ENCODE data around the gene HOXC11.
A peak's percentile ranks its signal among the peaks of the same experiment; 100 is the strongest.

DNA sequence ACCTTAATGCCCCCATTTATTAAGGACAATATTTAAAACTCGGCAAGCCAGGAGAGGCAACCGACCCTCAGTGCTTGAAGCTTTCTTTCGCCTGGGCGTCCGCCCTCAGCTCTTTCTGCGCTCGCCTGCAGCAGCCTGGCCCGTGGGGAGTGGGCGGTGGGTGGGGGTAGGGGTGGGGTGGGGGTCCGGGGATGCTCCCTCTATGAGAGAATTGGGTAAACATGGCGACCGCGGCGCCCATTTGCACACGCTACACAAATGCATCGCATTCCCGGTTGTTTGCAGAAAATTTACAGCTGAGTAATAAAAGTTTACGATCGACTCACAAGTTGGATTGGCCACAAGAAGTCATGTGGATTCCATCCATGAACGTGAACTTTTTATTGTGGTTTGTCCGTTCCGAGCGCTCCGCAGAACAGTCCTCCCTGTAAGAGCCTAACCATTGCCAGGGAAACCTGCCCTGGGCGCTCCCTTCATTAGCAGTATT, 43.6 kb downstream of the HOXC11 start:
- TF ChIP-seq EZH2 (IDR thresholded peaks at IDR 0.05; ENCODE audit: low read depth, unreplicated experiment) (peak; percentile 23), ZNF114 (CRISPR knock-in tag; IDR thresholded peaks at IDR 0.05) (no peak)
- TF ChIP-seq, protein P1, sequence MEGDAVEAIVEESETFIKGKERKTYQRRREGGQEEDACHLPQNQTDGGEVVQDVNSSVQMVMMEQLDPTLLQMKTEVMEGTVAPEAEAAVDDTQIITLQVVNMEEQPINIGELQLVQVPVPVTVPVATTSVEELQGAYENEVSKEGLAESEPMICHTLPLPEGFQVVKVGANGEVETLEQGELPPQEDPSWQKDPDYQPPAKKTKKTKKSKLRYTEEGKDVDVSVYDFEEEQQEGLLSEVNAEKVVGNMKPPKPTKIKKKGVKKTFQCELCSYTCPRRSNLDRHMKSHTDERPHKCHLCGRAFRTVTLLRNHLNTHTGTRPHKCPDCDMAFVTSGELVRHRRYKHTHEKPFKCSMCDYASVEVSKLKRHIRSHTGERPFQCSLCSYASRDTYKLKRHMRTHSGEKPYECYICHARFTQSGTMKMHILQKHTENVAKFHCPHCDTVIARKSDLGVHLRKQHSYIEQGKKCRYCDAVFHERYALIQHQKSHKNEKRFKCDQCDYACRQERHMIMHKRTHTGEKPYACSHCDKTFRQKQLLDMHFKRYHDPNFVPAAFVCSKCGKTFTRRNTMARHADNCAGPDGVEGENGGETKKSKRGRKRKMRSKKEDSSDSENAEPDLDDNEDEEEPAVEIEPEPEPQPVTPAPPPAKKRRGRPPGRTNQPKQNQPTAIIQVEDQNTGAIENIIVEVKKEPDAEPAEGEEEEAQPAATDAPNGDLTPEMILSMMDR (conservative IDR thresholded peaks at IDR 0.05; ENCODE audit: low read depth in 2 of 2), result no peak

Data from GM23338 (cell line).